Measurements from ENCODE around the gene KIF18B.
A peak's percentile ranks its signal among the peaks of the same experiment; 100 is the strongest.

The KIF18B gene

DNA sequence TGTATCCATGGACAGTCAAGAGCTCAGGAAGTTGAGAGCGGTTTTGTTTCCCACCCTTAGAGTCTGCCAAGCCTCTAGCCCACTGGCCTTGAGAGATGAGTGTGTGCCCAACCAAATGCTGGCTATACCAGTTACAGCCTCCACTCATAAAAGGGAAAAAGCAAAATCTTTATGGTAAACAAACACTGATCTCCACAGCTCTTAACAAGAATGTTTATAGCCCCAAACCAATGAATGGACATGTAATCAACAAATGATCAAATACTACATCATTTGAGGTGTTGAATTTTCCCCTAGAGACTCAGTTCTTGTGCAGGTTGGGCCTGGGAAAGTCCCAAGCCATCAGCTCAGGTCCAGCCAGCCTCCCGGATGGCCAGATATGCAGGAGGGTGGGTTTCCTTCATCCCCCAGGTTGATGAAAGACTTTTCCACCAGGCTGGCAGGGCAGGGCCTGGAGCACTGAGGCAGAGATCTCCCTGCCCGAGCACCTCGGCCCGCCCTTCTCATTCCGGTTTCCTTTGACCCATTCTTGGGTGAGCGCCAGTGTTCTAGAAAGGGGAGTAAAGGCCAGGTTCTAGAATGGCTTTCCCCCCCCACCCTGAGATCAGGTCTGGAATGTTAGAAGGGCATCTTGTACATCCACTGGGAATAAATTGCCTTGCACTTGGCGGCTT, 44.4 kb downstream of the KIF18B start:
- DNase-seq = no peak

DNA sequence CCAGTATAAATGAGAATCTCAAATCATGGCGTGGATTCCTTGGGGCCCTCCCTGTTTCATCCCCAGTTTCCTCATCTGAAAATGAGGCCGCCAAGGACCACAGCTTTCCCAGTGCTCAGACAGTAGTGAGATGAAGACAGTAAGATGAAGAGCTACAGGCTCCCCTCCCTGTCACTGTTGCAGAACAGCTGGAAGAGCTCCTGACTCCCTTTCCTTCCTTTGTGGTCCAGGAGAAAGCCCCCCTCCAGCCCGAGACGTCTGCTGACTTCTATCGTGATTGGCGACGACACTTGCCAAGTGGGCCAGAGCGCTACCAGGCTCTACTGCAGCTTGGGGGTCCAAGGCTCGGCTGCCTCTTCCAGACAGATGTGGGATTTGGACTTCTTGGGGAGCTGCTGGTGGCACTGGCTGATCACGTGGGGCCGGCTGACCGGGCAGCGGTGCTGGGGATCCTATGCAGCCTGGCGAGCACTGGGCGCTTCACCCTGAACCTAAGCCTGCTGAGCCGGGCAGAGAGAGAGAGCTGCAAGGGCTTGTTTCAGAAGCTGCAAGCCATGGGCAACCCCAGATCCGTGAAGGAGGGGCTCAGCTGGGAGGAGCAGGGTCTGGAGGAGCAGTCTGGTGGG, 45.3 kb downstream of the KIF18B start:
- no peak for DNase-seq

GRCh38 chr17:44901411-44901921, 46.1 kb downstream of the KIF18B start:
- no peak for DNase-seq

DNA sequence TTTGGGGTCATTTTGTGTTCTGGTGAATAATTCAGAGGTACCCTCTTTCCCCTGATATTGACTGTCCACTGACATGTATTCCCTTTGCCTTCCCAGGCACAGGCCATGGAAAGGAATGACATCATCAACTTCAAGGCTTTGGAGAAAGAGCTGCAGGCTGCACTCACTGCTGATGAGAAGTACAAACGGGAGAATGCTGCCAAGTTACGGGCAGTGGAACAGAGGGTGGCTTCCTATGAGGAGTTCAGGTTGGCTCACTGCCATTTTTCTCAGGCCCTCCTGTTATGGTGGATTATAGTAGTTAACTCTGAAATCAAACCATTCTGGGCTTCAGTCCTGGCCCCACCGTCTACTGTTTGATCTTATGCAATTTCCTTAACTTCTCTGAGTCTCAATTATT, 46.7 kb downstream of the KIF18B start:
- DNase-seq = no peak

- peak; percentile 93 for DNase-seq
These were observed 48.3 kb downstream of the KIF18B start, which contains the start of gene EFTUD2 for GRCh38 chr17:44899074-44899782. TSS of gene EFTUD2 (minus strand) at chr17:44899445. CDS start at chr17:44894521, 4,924 bp downstream.

- no peak for DNase-seq
These were observed 48.9 kb downstream of the KIF18B start for GRCh38 chr17:44898768-44899073.

DNA sequence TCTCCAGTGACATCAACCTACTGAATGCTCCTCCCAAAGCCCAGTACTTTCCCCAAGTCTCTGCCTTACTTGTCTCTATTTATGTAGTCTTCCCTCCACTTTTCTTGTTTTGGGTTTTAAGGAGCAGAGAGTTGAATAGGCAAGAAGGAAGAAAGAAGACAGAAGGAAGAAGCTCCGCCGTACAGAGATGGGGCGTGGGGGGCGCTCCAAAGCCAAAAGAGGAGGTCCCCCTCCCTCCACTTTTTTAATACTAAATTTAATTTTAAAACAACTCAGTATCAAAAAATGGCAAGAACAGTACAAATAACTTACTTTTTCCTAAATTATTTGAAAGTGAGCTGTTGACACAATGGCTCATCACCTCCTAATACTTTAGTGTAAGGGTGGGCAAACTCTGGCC, 52.9 kb downstream of the KIF18B start:
- no peak for DNase-seq

DNA sequence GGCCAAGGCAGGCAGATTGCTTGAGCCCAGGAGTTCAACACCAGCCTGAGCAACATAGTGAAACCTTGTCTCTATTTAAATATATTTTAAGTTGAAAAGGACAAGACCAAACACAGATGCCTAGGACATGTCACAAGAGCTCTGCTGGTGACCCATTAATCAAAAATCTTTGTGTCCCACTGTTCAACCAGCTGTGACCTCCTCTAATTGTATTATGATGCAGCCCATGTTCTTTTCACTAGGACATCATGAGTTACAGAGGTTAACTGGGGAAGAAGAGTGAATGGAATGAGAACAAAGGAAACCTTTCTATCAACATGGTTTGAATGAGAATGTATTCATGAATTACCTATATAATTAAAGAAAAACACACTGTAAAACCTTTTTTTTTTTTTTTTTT, 55.3 kb downstream of the KIF18B start:
- no peak for DNase-seq

- DNase-seq = no peak
These were observed 58.6 kb downstream of the KIF18B start for GRCh38 chr17:44889003-44889402.

DNA sequence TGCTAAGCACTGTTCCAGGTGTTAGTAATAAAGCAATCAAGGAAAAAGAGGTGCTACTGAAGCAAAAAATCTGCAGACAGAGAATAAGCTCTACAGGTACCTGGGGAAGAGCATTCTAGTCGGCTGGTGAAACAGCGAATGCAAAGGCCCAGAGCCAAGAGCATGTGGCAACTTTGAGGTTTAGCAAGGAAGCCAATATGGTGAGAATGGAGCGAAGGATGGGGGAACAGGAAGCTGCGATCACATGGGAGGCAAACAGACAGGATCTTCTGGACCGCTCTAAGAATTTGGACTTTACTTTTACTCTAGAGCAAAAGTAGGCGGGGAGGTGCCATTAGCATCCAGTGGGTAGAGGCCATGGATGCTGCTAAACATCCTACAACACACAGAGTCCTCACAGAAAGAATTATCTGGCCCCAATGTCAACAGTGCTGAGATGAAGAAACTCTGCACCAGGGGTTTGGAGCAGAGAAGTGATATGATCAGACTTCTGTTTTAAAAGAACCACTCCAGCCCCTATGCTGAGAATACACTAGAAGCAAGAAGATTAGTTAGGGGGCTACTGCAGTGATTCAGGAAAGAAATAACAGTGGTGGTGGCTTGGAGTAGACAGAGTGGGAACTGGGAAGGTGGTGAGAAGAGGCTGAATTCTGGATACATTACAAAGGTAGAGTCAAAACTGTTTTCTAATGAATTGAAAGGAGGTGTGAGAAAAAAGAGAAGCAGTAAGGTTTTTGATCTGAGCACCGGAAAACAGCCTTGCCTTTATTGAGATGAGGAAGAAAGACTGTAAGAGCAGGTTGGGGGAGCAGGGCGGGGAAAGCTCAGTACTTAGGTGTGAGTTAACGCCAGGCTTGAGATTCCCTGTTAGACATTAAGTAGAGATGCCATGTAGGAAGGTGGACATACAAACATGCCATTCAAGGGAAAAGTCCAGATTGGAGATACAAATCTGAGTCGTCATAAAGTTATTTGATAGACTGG, 59.3 kb downstream of the KIF18B start:
- no peak for DNase-seq

DNA sequence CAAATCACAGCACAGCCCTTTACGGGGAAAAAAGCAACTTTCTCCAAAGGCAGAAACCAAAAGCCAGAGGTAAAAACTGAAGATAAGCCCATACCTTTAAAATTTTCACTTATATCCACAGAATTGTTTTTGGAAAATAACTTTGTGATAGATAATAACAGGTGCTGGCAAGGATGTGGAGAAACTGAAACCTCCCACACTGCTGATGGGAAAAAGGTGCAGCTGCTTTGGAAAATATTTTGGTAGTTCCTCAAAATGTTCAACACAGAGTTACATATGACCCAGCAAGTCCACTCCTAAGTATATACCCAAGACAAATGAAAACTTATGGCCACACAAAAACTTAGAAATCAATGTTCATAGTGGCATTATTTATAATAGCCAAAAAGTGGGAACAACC, 60.6 kb downstream of the KIF18B start:
- no peak for DNase-seq

DNA sequence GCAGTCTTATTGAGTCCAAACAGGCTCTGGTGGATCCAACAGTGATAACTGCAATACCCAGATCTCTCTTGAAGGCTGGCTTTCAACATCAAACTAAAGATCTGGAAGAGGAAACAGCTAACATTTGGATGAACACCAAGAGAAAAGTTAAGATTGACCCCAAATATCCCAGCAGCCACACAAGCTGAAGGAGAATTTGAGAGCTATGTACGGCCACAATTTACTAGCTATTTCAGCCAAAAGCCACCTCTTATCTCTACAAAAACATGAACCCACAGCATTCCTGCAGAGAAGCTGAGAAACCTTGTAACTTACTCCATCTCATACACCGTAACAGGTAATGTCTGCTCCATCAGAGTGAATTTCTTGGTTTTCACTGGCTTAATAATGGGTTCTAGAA, 62.6 kb downstream of the KIF18B start:
- DNase-seq = no peak

- DNase-seq = no peak
These were observed 66.4 kb downstream of the KIF18B start for GRCh38 chr17:44881145-44881544.

DNA sequence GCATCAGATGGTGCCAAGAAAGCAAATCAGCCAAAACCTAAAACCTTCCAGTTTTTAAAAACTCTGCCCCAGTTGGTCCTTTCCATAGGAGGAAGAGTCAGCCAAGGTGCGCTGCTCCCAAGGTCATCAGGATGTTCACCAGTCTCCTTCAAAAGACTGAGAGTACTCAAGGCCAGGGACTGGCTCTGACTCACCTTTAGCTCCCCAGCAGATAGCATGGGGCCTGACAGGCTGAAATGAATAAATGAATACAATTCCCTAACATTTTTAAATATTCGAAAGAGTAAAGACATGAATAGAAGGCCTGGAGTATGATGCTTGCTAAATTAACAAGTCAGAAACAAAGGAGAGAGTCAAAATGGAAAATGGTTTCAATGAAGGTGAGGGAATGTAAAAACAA, 67.5 kb downstream of the KIF18B start:
- no peak for DNase-seq

DNA sequence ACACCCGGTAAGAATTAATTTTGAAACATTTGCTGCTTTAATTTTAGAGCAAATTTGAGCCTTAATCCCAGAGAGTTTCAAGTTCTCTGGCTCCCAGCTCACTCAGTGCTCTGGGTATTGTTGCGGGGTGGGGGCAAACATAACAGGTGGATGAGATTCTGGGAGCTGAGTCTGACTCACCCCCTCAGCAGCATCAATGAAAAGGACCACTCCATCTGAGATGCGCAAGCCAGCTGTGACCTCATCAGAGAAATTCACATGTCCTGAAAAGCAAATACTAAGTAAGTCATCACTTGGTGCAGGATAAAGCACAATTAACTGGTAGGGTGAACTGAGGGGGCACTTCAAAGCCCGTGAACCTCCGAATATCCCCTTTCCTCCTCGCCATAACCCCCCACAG, 68.2 kb downstream of the KIF18B start:
- no peak for DNase-seq

GRCh38 chr17:44878627-44879221, 68.8 kb downstream of the KIF18B start:
- peak; percentile 11 for DNase-seq

DNA sequence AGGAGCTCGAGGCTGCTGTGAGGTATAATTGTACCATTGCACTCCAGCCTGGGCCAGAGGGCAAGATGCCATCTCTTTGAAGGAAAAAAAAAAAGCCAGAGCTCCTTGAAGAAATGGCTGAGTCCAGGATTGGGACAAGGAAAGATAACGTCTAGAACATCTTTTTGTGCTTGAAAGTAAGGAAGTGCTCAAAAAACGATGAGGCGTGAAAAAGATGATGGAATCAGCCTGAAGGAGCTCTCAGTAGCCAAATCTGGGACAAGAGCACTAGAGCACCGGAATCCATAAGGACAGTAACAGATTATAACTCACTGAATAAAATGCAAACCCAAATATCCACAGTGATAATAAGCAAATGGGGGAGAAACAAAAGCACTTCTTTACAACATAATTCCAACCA, 70.5 kb downstream of the KIF18B start:
- no peak for DNase-seq

GRCh38 chr17:44875761-44876160, 71.8 kb downstream of the KIF18B start:
- DNase-seq = no peak

Measured in activated T-cell treated with anti-CD3 and anti-CD28 coated beads for 4 hours (primary cell).